HG03045 (cell line): Measurements from ENCODE around the gene RARS2.

Experiments used
- ATAC-seq: cut with Tn5 transposase; IDR thresholded peaks from one replicate; pipeline ENCODE4 v1.9.1; 2021; ENCODE audit warnings: mild to moderate bottlenecking, moderate library complexity; ENCODE audit not compliant: unreplicated experiment

Gene RARS2

GRCh38 chr6:87574237-87574804, 15.5 kb downstream of the RARS2 start:
- ATAC-seq, result no peak

GRCh38 chr6:87573307-87574024, 16.3 kb downstream of the RARS2 start:
- ATAC-seq, result no peak

- ATAC-seq, result no peak
Measured at GRCh38 chr6:87572883-87573282, 16.9 kb downstream of the RARS2 start.

- ATAC-seq, result no peak
Measured at GRCh38 chr6:87572021-87572420, 17.8 kb downstream of the RARS2 start.

GRCh38 chr6:87561017-87561416, 28.8 kb downstream of the RARS2 start:
- no peak for ATAC-seq

- no peak for ATAC-seq
Measured at GRCh38 chr6:87558446-87558845, 31.3 kb downstream of the RARS2 start.

GRCh38 chr6:87555506-87555905, 34.3 kb downstream of the RARS2 start:
- ATAC-seq, result no peak

- no peak for ATAC-seq
Measured at GRCh38 chr6:87553159-87553765, 36.5 kb downstream of the RARS2 start.

GRCh38 chr6:87551799-87552198, 38.0 kb downstream of the RARS2 start:
- ATAC-seq, result no peak

GRCh38 chr6:87544474-87544735, 45.4 kb downstream of the RARS2 start:
- no peak for ATAC-seq

GRCh38 chr6:87543696-87544473, 45.9 kb downstream of the RARS2 start:
- no peak for ATAC-seq

- ATAC-seq, result no peak
Measured at GRCh38 chr6:87541744-87542143, 48.0 kb downstream of the RARS2 start.

GRCh38 chr6:87541041-87541440, 48.7 kb downstream of the RARS2 start:
- ATAC-seq, result no peak

- ATAC-seq, result no peak
Measured at GRCh38 chr6:87540539-87540938, 49.2 kb downstream of the RARS2 start.

GRCh38 chr6:87539554-87539953, 50.2 kb downstream of the RARS2 start:
- ATAC-seq, result no peak

GRCh38 chr6:87538510-87539260, 51.1 kb downstream of the RARS2 start:
- no peak for ATAC-seq

GRCh38 chr6:87534377-87535047, 55.3 kb downstream of the RARS2 start:
- no peak for ATAC-seq

GRCh38 chr6:87529221-87529620, 60.6 kb downstream of the RARS2 start:
- ATAC-seq, result no peak

GRCh38 chr6:87522686-87523085, 67.1 kb downstream of the RARS2 start:
- no peak for ATAC-seq

- no peak for ATAC-seq
Measured at GRCh38 chr6:87518453-87518852, 71.3 kb downstream of the RARS2 start.

- ATAC-seq, result no peak
Measured at GRCh38 chr6:87514831-87515230, 75.0 kb downstream of the RARS2 start.
